Measurements from ENCODE around the gene FBXL14. TPM values are rescaled to one million over a fixed set of nuclear protein-coding genes. Genes with fewer than 3 reads are reported as not detected.

FBXL14 gene
- total and polyA plus RNA-seq, 2 donors: 7.6 to 14.9 TPM

GRCh38 chr12:1529228-1529861, 65.0 kb downstream of the FBXL14 start:
- WGBS: 65% methylated on average over 11 of the region's 11 CpGs
- no peaks in the 10 kb centered on the region for H3K36me3 ChIP-seq (ENCODE audit: control insufficient read depth in 2 of 2, insufficient read depth in 2 of 2, low read length in 1 of 2)
- H3K27me3 ChIP-seq (ENCODE audit: control insufficient read depth in 2 of 2, insufficient read depth in 1 of 2, low read length in 1 of 2): peaks cover 65 to 90% of the 10 kb centered on the region in 2 donors
- H3K27ac ChIP-seq (ENCODE audit: low read depth in 1 of 2, low read length in 1 of 2): no peak overlapping the region
- peaks cover 5 to 19% of the 10 kb centered on the region in 2 donors for H3K4me1 ChIP-seq (ENCODE audit: control insufficient read depth in 2 of 2, insufficient read depth in 2 of 2, low read length in 2 of 2)
- H3K9me3 ChIP-seq (ENCODE audit: control insufficient read depth in 2 of 2, insufficient read depth in 1 of 2, low read length in 1 of 2): peaks cover 0 to 4% of the 10 kb centered on the region in 2 donors
- H3K4me3 ChIP-seq (ENCODE audit: low read length in 2 of 2): no peak overlapping the region
- no peak for DNase-seq (ENCODE audit: low read depth in 6 of 9, low spot score in 9 of 9)

- no peak for DNase-seq (ENCODE audit: low read depth in 6 of 9, low spot score in 9 of 9)
- WGBS: 96% methylated on average over 3 of the region's 3 CpGs
- H3K9me3 ChIP-seq (ENCODE audit: control insufficient read depth in 2 of 2, insufficient read depth in 1 of 2, low read length in 1 of 2): peaks cover 0 to 4% of the 10 kb centered on the region in 2 donors
- H3K27me3 ChIP-seq (ENCODE audit: control insufficient read depth in 2 of 2, insufficient read depth in 1 of 2, low read length in 1 of 2): peaks cover 63 to 90% of the 10 kb centered on the region in 2 donors
- H3K36me3 ChIP-seq (ENCODE audit: control insufficient read depth in 2 of 2, insufficient read depth in 2 of 2, low read length in 1 of 2): no peaks in the 10 kb centered on the region
- H3K4me1 ChIP-seq (ENCODE audit: control insufficient read depth in 2 of 2, insufficient read depth in 2 of 2, low read length in 2 of 2): peaks cover 3 to 14% of the 10 kb centered on the region in 2 donors
- no peak overlapping the region for H3K4me3 ChIP-seq (ENCODE audit: low read length in 2 of 2)
- no peak overlapping the region for H3K27ac ChIP-seq (ENCODE audit: low read depth in 1 of 2, low read length in 1 of 2)
Observed at GRCh38 chr12:1528791-1529190, 65.6 kb downstream of the FBXL14 start.

- 59% methylated on average over 4 of the region's 4 CpGs for WGBS
- Histone ChIP-seq H3K36me3 (ENCODE audit: control insufficient read depth in 2 of 2, insufficient read depth in 2 of 2, low read length in 1 of 2) (no peaks in the 10 kb centered on the region), H3K4me3 (ENCODE audit: low read length in 2 of 2) (no peak overlapping the region), H3K9me3 (ENCODE audit: control insufficient read depth in 2 of 2, insufficient read depth in 1 of 2, low read length in 1 of 2) (peaks cover 0 to 4% of the 10 kb centered on the region in 2 donors), H3K27ac (ENCODE audit: low read depth in 1 of 2, low read length in 1 of 2) (no peak overlapping the region), H3K4me1 (ENCODE audit: control insufficient read depth in 2 of 2, insufficient read depth in 2 of 2, low read length in 2 of 2) (peaks cover 0 to 4% of the 10 kb centered on the region in 2 donors), H3K27me3 (ENCODE audit: control insufficient read depth in 2 of 2, insufficient read depth in 1 of 2, low read length in 1 of 2) (peaks cover 53 to 89% of the 10 kb centered on the region in 2 donors)
- no peak for DNase-seq (ENCODE audit: low read depth in 6 of 9, low spot score in 9 of 9)
Observed at GRCh38 chr12:1527789-1528188, 66.6 kb downstream of the FBXL14 start.

- H3K27ac ChIP-seq (ENCODE audit: low read depth in 1 of 2, low read length in 1 of 2): no peak overlapping the region
- WGBS: 83% methylated on average over 10 of the region's 10 CpGs
- no peaks in the 10 kb centered on the region for H3K4me1 ChIP-seq (ENCODE audit: control insufficient read depth in 2 of 2, insufficient read depth in 2 of 2, low read length in 2 of 2)
- H3K36me3 ChIP-seq (ENCODE audit: control insufficient read depth in 2 of 2, insufficient read depth in 2 of 2, low read length in 1 of 2): no peaks in the 10 kb centered on the region
- DNase-seq (ENCODE audit: low read depth in 6 of 9, low spot score in 9 of 9): no peak
- peaks cover 34 to 73% of the 10 kb centered on the region in 2 donors for H3K27me3 ChIP-seq (ENCODE audit: control insufficient read depth in 2 of 2, insufficient read depth in 1 of 2, low read length in 1 of 2)
- H3K9me3 ChIP-seq (ENCODE audit: control insufficient read depth in 2 of 2, insufficient read depth in 1 of 2, low read length in 1 of 2): peaks cover 0 to 4% of the 10 kb centered on the region in 2 donors
- H3K4me3 ChIP-seq (ENCODE audit: low read length in 2 of 2): no peak overlapping the region
Observed at GRCh38 chr12:1525858-1526257, 68.5 kb downstream of the FBXL14 start.

DNA sequence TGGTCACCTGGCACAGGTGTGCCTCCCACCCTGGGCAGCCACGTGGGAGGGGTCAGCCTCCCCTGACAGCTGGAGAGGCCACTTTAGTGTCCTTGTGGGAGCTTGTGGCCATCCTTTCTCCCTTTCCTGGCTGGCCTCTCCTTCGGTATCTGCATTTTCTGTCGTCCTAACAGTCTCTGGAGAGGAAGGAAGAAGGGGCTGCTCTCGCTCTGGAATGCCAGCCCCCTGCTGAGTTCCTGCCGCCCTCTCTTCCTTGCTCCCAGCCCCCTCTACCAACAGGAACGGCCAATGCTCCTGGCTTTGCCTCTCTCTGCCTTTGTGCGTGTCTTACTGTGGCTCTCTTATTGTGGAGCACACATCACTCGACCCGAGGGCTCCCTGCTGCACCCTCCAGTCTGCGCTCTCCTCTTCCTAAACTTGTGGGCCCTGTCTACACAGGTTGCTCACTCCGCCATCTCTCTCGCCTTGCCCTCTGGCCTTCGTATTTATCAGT, 70.8 kb downstream of the FBXL14 start:
- Histone ChIP-seq H3K27ac (ENCODE audit: low read depth in 1 of 2, low read length in 1 of 2) (no peak overlapping the region), H3K4me3 (ENCODE audit: low read length in 2 of 2) (no peak overlapping the region), H3K4me1 (ENCODE audit: control insufficient read depth in 2 of 2, insufficient read depth in 2 of 2, low read length in 2 of 2) (no peaks in the 10 kb centered on the region), H3K36me3 (ENCODE audit: control insufficient read depth in 2 of 2, insufficient read depth in 2 of 2, low read length in 1 of 2) (no peaks in the 10 kb centered on the region), H3K9me3 (ENCODE audit: control insufficient read depth in 2 of 2, insufficient read depth in 1 of 2, low read length in 1 of 2) (peaks cover 0 to 7% of the 10 kb centered on the region in 2 donors), H3K27me3 (ENCODE audit: control insufficient read depth in 2 of 2, insufficient read depth in 1 of 2, low read length in 1 of 2) (peaks cover 16 to 71% of the 10 kb centered on the region in 2 donors)
- no peak for DNase-seq (ENCODE audit: low read depth in 6 of 9, low spot score in 9 of 9)
- 71% methylated on average over 13 of the region's 13 CpGs for WGBS

GRCh38 chr12:1523046-1523445, 71.3 kb downstream of the FBXL14 start:
- Histone ChIP-seq H3K4me3 (ENCODE audit: low read length in 2 of 2) (no peak overlapping the region), H3K27me3 (ENCODE audit: control insufficient read depth in 2 of 2, insufficient read depth in 1 of 2, low read length in 1 of 2) (peaks cover 17 to 71% of the 10 kb centered on the region in 2 donors), H3K27ac (ENCODE audit: low read depth in 1 of 2, low read length in 1 of 2) (no peak overlapping the region), H3K36me3 (ENCODE audit: control insufficient read depth in 2 of 2, insufficient read depth in 2 of 2, low read length in 1 of 2) (no peaks in the 10 kb centered on the region), H3K4me1 (ENCODE audit: control insufficient read depth in 2 of 2, insufficient read depth in 2 of 2, low read length in 2 of 2) (no peaks in the 10 kb centered on the region), H3K9me3 (ENCODE audit: control insufficient read depth in 2 of 2, insufficient read depth in 1 of 2, low read length in 1 of 2) (peaks cover 0 to 8% of the 10 kb centered on the region in 2 donors)
- WGBS: 94% methylated on average over 8 of the region's 8 CpGs
- no peak for DNase-seq (ENCODE audit: low read depth in 6 of 9, low spot score in 9 of 9)

- H3K27ac ChIP-seq (ENCODE audit: low read depth in 1 of 2, low read length in 1 of 2): no peak overlapping the region
- H3K27me3 ChIP-seq (ENCODE audit: control insufficient read depth in 2 of 2, insufficient read depth in 1 of 2, low read length in 1 of 2): peaks cover 3 to 45% of the 10 kb centered on the region in 2 donors
- no peaks in the 10 kb centered on the region for H3K4me1 ChIP-seq (ENCODE audit: control insufficient read depth in 2 of 2, insufficient read depth in 2 of 2, low read length in 2 of 2)
- H3K36me3 ChIP-seq (ENCODE audit: control insufficient read depth in 2 of 2, insufficient read depth in 2 of 2, low read length in 1 of 2): no peaks in the 10 kb centered on the region
- peaks cover 0 to 8% of the 10 kb centered on the region in 2 donors for H3K9me3 ChIP-seq (ENCODE audit: control insufficient read depth in 2 of 2, insufficient read depth in 1 of 2, low read length in 1 of 2)
- H3K4me3 ChIP-seq (ENCODE audit: low read length in 2 of 2): no peak overlapping the region
- 83% methylated on average over 5 of the region's 5 CpGs for WGBS
- no peak for DNase-seq (ENCODE audit: low read depth in 6 of 9, low spot score in 9 of 9)
Observed at GRCh38 chr12:1519642-1520041, 74.7 kb downstream of the FBXL14 start.

DNA sequence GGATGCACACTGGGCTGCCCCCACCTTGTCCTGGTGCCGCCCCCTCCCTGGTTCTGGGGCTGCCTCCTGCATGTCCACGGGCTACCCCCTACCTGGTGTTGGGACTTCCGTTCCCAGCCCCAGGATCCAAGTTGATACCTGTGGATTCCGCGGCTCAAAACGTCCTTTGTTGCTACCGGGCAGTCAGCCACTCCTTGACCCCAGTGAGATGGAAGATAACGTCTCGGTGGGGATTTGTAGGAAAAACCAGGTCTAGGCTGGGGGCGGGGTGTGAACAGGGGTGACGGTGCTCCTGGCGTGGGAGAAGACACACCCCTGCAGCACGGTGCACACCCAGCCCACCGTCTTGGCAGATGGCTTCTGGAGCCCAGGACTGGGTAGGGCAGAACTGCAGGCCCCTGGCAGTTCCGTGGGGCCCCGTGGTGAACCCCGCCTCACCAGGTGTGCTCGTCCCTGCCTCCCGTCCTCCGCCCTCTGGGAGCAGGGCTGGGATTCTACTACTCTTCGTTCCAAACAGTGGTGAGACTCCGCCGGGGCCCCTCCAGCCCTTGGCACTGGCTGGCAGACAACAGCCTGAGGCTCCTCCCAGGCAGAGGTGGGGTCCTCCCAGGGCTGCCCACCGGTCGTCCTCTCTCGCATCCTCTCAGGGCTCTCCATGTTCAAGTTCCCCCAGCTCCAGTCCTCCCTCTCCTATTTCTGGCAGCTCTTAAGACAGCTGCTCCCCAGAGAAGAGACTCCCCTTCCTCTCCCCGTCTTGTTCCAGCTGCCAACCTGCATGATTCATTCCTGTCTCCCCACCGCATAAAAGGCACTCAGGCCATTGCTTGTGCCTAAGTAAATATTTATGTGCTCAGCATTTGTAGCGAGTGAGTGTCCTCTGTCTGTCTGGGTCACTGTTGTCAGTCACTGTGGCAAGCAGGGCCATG, 75.5 kb downstream of the FBXL14 start:
- Histone ChIP-seq H3K9me3 (ENCODE audit: control insufficient read depth in 2 of 2, insufficient read depth in 1 of 2, low read length in 1 of 2) (peaks cover 0 to 8% of the 10 kb centered on the region in 2 donors), H3K27ac (ENCODE audit: low read depth in 1 of 2, low read length in 1 of 2) (peak overlapping the region in 1 of 2 donors; percentile 31), H3K36me3 (ENCODE audit: control insufficient read depth in 2 of 2, insufficient read depth in 2 of 2, low read length in 1 of 2) (no peaks in the 10 kb centered on the region), H3K27me3 (ENCODE audit: control insufficient read depth in 2 of 2, insufficient read depth in 1 of 2, low read length in 1 of 2) (peaks cover 3 to 38% of the 10 kb centered on the region in 2 donors), H3K4me1 (ENCODE audit: control insufficient read depth in 2 of 2, insufficient read depth in 2 of 2, low read length in 2 of 2) (no peaks in the 10 kb centered on the region), H3K4me3 (ENCODE audit: low read length in 2 of 2) (no peak overlapping the region)
- no peak for DNase-seq (ENCODE audit: low read depth in 6 of 9, low spot score in 9 of 9)
- 74% methylated on average over 29 of the region's 29 CpGs for WGBS
